ENCODE results near the gene LTBP1.

DNA sequence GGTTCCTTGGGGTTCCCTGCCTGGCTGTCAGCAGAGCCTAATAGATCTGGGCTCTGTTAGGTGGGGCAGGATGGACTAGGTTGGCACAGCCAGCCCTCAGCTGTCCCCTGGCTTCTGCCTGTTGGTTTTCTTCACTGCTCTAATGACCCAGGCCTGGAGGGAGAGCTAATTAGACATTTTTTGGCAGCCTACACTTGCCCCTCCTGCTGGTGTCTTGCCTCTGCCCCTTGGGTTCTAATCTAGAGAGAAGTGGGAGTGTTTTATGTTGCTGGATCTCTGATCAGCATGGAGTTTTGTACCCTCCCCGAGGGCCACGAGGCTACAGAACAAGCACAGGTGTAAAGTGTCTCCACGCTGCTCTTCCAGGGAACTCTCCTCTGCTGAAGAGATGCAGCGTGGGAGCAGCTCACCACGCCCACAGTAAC, 330.3 kb downstream of the LTBP1 start:
- TF ChIP-seq POLR2AphosphoS5 (IDR thresholded peaks at IDR 0.05; ENCODE audit: low read depth, low read length) (no peak), POLR2A (IDR thresholded peaks at IDR 0.05; ENCODE audit: low read depth, low read length) (no peak), TAF1 (IDR thresholded peaks at IDR 0.05; ENCODE audit: borderline replicate concordance, low read depth, low read length) (no peak)

All from GM12892 (cell line).